Left lobe of liver (tissue), 2 donors: ENCODE measurements around the gene PKD2L1. TPM values are rescaled to one million over a fixed set of nuclear protein-coding genes. Genes with fewer than 3 reads are reported as not detected.
A peak's percentile ranks its signal among the peaks of the same experiment; 100 is the strongest.
"Not testable (repeated sequence)": the region's sequence is repeated elsewhere in the genome, so short reads cannot be mapped to it uniquely, and the experiment has no call there.

ENCODE experiments used
- ATAC-seq: fragments of 200-7000 bp; cut with Tn5 transposase; one replicate; pipeline ENCODE4 v1.9.1; 2020; ENCODE audit warnings: mild to moderate bottlenecking, moderate library complexity
- DNase-seq: peaks from one replicate; pipeline ENCODE4 v3.0.0-alpha.2; 2020; ENCODE audit warnings: low spot score
- total RNA-seq: library from RNA; stranded (reverse); gene quantifications from one replicate; pipeline ENCODE4 v1.2.1, GENCODE V29; 2021
- donor health status: DM: no; HTN: no; CAD: no; lungs with moderate emphysema.
- donor health status: DM: no; HTN: yes; CAD: no.

Gene PKD2L1
- total RNA-seq, 1 donor from 2014 or later = 0.20 TPM

GRCh38 chr10:100334762-100335161 lies 4.7 kb upstream of the PKD2L1 start:
- no peak for DNase-seq
- ATAC-seq = no peak

GRCh38 chr10:100333661-100334440 lies 3.8 kb upstream of the PKD2L1 start:
- ATAC-seq = no peak
- no peak for DNase-seq

- no peak for ATAC-seq
- no peak for DNase-seq
Observed at GRCh38 chr10:100333106-100333505, 3.1 kb upstream of the PKD2L1 start.

GRCh38 chr10:100328198-100328597 lies 1.8 kb downstream of the PKD2L1 start:
- ATAC-seq (no peak), DNase-seq (no peak)

GRCh38 chr10:100327718-100328009 lies 2.4 kb downstream of the PKD2L1 start:
- DNase-seq (no peak), ATAC-seq (no peak)

- ATAC-seq (peak; percentile 37), DNase-seq (no peak)
Observed at GRCh38 chr10:100327007-100327717, 2.9 kb downstream of the PKD2L1 start.

- DNase-seq (no peak), ATAC-seq (no peak)
Observed at GRCh38 chr10:100325158-100325557, 4.9 kb downstream of the PKD2L1 start.

GRCh38 chr10:100319707-100320402 lies 10.2 kb downstream of the PKD2L1 start:
- ATAC-seq = no peak

GRCh38 chr10:100318207-100318606 lies 11.8 kb downstream of the PKD2L1 start:
- no peak for DNase-seq
- ATAC-seq = no peak

More at GRCh38 chr10:100319707-100320402, 10.2 kb downstream of the PKD2L1 start:
- no peak for DNase-seq

- ATAC-seq (no peak), DNase-seq (no peak)
Observed at GRCh38 chr10:100315615-100316014, 14.4 kb downstream of the PKD2L1 start.

GRCh38 chr10:100311298-100311697 lies 18.7 kb downstream of the PKD2L1 start:
- no peak for DNase-seq
- ATAC-seq = no peak

GRCh38 chr10:100307684-100308083 lies 22.3 kb downstream of the PKD2L1 start:
- ATAC-seq = no peak
- no peak for DNase-seq

- no peak for DNase-seq
- no peak for ATAC-seq
Observed at GRCh38 chr10:100306861-100307260, 23.2 kb downstream of the PKD2L1 start.

GRCh38 chr10:100304414-100304813 lies 25.6 kb downstream of the PKD2L1 start:
- ATAC-seq (no peak), DNase-seq (no peak)

GRCh38 chr10:100303724-100304319 lies 26.2 kb downstream of the PKD2L1 start:
- ATAC-seq (peak; percentile 84), DNase-seq (no peak)

- not testable (repeated sequence) for ATAC-seq, DNase-seq
Observed at GRCh38 chr10:100301123-100301522, 28.9 kb downstream of the PKD2L1 start.

- no peak for ATAC-seq
- no peak for DNase-seq
Observed at GRCh38 chr10:100297242-100297641, 32.8 kb downstream of the PKD2L1 start.

GRCh38 chr10:100293066-100293465 lies 37.0 kb downstream of the PKD2L1 start:
- ATAC-seq = no peak

GRCh38 chr10:100292300-100292699 lies 37.7 kb downstream of the PKD2L1 start:
- DNase-seq (peak; percentile 66), ATAC-seq (peak; percentile 76)

More at GRCh38 chr10:100293066-100293465, 37.0 kb downstream of the PKD2L1 start:
- DNase-seq = no peak

GRCh38 chr10:100291356-100291755 lies 38.7 kb downstream of the PKD2L1 start:
- no peak for ATAC-seq

GRCh38 chr10:100289641-100290040 lies 40.4 kb downstream of the PKD2L1 start:
- ATAC-seq (no peak), DNase-seq (no peak)

More at GRCh38 chr10:100291356-100291755, 38.7 kb downstream of the PKD2L1 start:
- no peak for DNase-seq
